Tibial artery (tissue), 4 donors: ENCODE measurements around the gene BOC.

ENCODE experiments used
- DNase-seq, 2 donors: peaks; one replicate each; pipeline ENCODE4 v3.0.0-alpha.2; 2019
- H3K27ac ChIP-seq, 2 donors: fragments of 200-600 bp; sonication (generic) in 1 of 2; 1 replicate in 1 of 2; 2 replicates in 1 of 2; pipeline ENCODE4 v1.5.1; 2018 to 2019; ENCODE audit warnings: mild to moderate bottlenecking in 1 of 2
- H3K27me3 ChIP-seq, 2 donors: fragments of 200-600 bp; sonication (generic) in 1 of 2; one replicate each; pipeline versions ENCODE4 v1.5.1 to v1.6.0; 2016 to 2019
- H3K36me3 ChIP-seq, 3 donors: fragments of 200-600 bp; sonication (generic) in 2 of 3; one replicate each; pipeline ENCODE4 v1.5.1; 2016 to 2019; ENCODE audit warnings: mild to moderate bottlenecking in 2 of 3
- H3K4me1 ChIP-seq, 4 donors: fragments of 200-600 bp; sonication (generic) in 2 of 4; 1 replicate in 3 of 4; 2 replicates in 1 of 4; pipeline ENCODE4 v1.5.1; 2016 to 2019
- H3K4me3 ChIP-seq, 2 donors: fragments of 200-600 bp; sonication (generic) in 1 of 2; 1 replicate in 1 of 2; 2 replicates in 1 of 2; pipeline ENCODE4 v1.5.1; 2018 to 2019; ENCODE audit warnings: mild to moderate bottlenecking in 2 of 2
- H3K9me3 ChIP-seq, 3 donors: fragments of 200-600 bp; sonication (generic) in 1 of 3; one replicate each; pipeline ENCODE4 v1.5.1; 2016 to 2019
- CTCF ChIP-seq, 2 experiments: fragments of 200-600 bp in 1 of 2; fragments of 450-650 bp in 1 of 2; IDR thresholded peaks; one replicate each; pipeline ENCODE4 v1.5.1; 2017 to 2019; ENCODE audit warnings: antibody characterized with exemption in 2 of 2, mild to moderate bottlenecking in 1 of 2, moderate library complexity in 1 of 2
- intact Hi-C: fragments of 100-400 bp; cut with DNase I; formaldehyde crosslinking; loops from one replicate; pipeline ENCODE4 v1.15.0; 2023; ENCODE audit warnings: low total_unique reads

Gene BOC

GRCh38 chr3:113295463-113295862 is 84.1 kb downstream of the BOC start:
- intact Hi-C loops = no loop called here
- TF ChIP-seq CTCF (IDR thresholded peaks at IDR 0.05) = no peak
- Histone ChIP-seq H3K27me3 (no peaks in the 10 kb centered on the region), H3K36me3 (no peaks in the 10 kb centered on the region), H3K27ac (no peak overlapping the region), H3K9me3 (no peaks in the 10 kb centered on the region), H3K4me1 (no peaks in the 10 kb centered on the region), H3K4me3 (no peak overlapping the region)
- no peak for DNase-seq

DNA sequence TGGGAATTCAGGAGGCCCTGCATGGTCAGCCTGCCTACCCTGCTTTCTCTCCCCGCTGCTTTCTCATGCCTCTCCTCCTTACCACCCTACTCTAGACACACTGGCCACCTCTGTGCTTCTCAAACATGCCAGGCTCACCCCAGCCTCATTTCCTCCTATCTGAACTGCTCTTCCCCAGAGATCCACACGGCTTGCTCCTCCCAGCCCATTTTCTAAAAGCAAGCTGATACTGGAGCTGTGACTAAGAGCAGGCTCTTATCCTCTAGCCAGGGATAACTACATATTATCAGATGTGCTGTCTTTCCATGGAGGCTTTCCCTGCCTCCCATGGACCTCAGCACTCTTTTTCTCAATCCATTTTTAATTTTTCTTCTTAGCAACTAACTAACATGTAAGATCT is 85.9 kb downstream of the BOC start:
- Histone ChIP-seq H3K36me3 (no peaks in the 10 kb centered on the region), H3K4me1 (no peaks in the 10 kb centered on the region), H3K9me3 (no peaks in the 10 kb centered on the region), H3K27ac (no peak overlapping the region), H3K27me3 (no peaks in the 10 kb centered on the region), H3K4me3 (no peak overlapping the region)
- intact Hi-C loops = no loop called here
- no peak for TF ChIP-seq CTCF (IDR thresholded peaks at IDR 0.05)
- DNase-seq = no peak

- no peak overlapping the region for H3K27ac ChIP-seq
- DNase-seq = no peak
- H3K9me3 ChIP-seq = no peaks in the 10 kb centered on the region
- no peaks in the 10 kb centered on the region for H3K36me3 ChIP-seq
- intact Hi-C loops = no loop called here
- H3K4me3 ChIP-seq = no peak overlapping the region
- no peaks in the 10 kb centered on the region for H3K27me3 ChIP-seq
- H3K4me1 ChIP-seq = no peaks in the 10 kb centered on the region
- TF ChIP-seq CTCF (IDR thresholded peaks at IDR 0.05) = no peak
Measured at GRCh38 chr3:113297841-113298240, 86.5 kb downstream of the BOC start.

DNA sequence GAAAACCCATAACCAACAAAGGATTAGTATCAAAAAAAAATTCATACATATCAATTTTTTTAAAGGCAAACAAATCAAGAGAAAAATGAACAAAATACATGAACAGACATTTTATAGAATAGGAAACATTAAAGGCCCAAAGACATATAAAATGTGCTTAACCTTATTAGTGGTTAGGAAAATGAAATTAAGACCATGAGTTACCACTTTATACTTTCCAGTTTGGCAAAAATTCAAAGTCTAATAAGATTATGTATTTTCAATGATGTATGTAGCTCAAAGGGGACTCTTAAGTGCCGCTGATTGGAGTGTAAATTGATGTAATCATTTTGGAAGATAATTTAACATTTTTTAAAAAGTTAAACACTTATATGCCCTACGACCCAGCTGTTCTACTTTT is 89.2 kb downstream of the BOC start:
- no peak for TF ChIP-seq CTCF (IDR thresholded peaks at IDR 0.05)
- Histone ChIP-seq H3K4me1 (no peaks in the 10 kb centered on the region), H3K9me3 (no peaks in the 10 kb centered on the region), H3K27ac (no peak overlapping the region), H3K27me3 (no peaks in the 10 kb centered on the region), H3K36me3 (peaks cover 0 to 20% (median 0%) of the 10 kb centered on the region in 3 donors), H3K4me3 (no peak overlapping the region)
- no peak for DNase-seq
- intact Hi-C loops = no loop called here

- intact Hi-C loops = no loop called here
- no peaks in the 10 kb centered on the region for H3K9me3 ChIP-seq
- H3K4me1 ChIP-seq = no peaks in the 10 kb centered on the region
- no peak for TF ChIP-seq CTCF (IDR thresholded peaks at IDR 0.05)
- no peaks in the 10 kb centered on the region for H3K27me3 ChIP-seq
- peaks cover 0 to 20% (median 0%) of the 10 kb centered on the region in 3 donors for H3K36me3 ChIP-seq
- H3K27ac ChIP-seq = no peak overlapping the region
- no peak overlapping the region for H3K4me3 ChIP-seq
- DNase-seq = no peak
Measured at GRCh38 chr3:113304102-113304501, 92.7 kb downstream of the BOC start.

GRCh38 chr3:113304856-113305540 is 93.6 kb downstream of the BOC start:
- TF ChIP-seq CTCF (IDR thresholded peaks at IDR 0.05) = no peak
- H3K27me3 ChIP-seq = no peaks in the 10 kb centered on the region
- no peak for DNase-seq
- no peaks in the 10 kb centered on the region for H3K9me3 ChIP-seq
- no peak overlapping the region for H3K4me3 ChIP-seq
- H3K27ac ChIP-seq = no peak overlapping the region
- H3K36me3 ChIP-seq = peaks cover 0 to 20% (median 0%) of the 10 kb centered on the region in 3 donors
- intact Hi-C loops = no loop called here
- H3K4me1 ChIP-seq = no peaks in the 10 kb centered on the region
